Measurements from ENCODE around the gene PERM1. TPM values are rescaled to one million over a fixed set of nuclear protein-coding genes. Genes with fewer than 3 reads are reported as not detected.

PERM1 gene
- total and polyA plus RNA-seq, 2 of the 8 experiments (the other 6 are each of a cell fraction or from before 2014, with no cell fraction given): not detected

DNA sequence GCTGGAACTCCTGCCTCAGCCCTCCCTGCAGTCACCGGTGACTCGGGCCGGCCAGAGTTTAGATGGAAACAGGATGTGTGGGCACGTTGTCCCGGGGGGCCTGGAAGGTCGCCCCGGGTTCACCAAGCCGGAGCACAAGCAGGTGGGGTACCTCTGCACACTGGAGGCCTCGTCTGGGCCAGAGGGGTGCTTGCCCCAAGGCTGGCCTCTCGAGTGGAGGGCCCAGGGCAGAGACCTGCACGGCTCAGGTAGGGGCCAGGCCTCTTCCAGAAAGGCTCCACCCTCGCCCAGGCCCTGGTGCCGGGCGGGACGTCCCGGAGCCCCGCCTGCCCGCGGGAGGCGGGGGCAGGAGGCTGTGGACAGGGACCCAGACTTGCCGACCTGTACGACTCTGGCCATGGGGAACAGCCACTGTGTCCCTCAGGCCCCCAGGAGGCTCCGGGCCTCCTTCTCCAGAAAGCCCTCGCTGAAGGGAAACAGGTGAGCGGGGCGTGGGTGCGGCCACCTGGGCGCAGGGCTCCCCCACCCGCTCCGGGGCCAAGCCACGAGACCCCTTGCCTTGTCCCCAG, 15.7 kb downstream of the PERM1 start, which contains the start of gene PLEKHN1 (continued):
- TF ChIP-seq YY1 (IDR thresholded peaks at IDR 0.05; ENCODE audit: low read depth, low read length) (no peak), JUND (IDR thresholded peaks at IDR 0.05; ENCODE audit: low read length) (no peak)
